HG03571 (cell line): ENCODE data around the gene SLC6A13.
"Not testable (repeated sequence)": the region's sequence is repeated elsewhere in the genome, so short reads cannot be mapped to it uniquely, and the experiment has no call there.

Experiments used
- ATAC-seq: cut with Tn5 transposase; IDR thresholded peaks from one replicate; pipeline ENCODE4 v1.9.1; 2021; ENCODE audit not compliant: unreplicated experiment

Gene SLC6A13

DNA sequence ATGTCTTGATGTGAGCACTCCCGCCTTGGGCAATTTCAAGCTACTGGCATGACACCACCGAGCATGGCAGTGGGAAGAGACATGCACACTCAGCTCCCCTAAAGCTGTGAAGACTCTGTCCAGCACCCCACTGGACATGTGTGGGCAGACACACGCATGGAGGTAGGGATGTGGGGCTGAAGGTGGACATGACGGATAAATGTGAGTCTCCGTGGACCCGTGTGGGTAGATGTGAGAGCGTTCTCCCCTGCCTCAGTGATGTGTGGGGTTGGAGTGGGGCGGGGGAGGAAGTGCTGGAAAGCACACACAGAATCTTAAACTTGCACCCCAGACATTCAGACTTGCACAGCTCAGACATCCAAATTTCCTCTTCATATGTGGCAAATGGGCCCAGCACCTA is 61.3 kb downstream of the SLC6A13 start:
- ATAC-seq, result no peak

DNA sequence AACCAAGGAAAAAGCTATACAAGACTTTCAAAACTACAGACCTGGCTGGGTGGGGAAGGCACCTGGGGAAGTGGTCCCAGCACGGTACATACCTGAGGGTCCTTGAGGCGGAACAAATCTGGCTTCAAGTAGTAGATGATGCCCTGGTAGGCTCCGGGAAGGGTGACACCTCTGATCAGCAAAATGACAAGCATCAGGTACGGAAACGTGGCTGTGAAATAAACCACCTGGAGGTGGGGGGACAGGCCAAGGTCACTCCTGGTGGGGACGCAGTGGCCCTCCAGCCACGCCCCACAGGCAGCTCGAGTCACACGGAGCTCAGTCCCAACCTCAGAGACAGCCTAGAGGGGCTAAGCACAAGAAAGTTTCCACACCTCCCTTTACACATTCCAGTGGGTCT is 63.9 kb downstream of the SLC6A13 start:
- ATAC-seq, result no peak

DNA sequence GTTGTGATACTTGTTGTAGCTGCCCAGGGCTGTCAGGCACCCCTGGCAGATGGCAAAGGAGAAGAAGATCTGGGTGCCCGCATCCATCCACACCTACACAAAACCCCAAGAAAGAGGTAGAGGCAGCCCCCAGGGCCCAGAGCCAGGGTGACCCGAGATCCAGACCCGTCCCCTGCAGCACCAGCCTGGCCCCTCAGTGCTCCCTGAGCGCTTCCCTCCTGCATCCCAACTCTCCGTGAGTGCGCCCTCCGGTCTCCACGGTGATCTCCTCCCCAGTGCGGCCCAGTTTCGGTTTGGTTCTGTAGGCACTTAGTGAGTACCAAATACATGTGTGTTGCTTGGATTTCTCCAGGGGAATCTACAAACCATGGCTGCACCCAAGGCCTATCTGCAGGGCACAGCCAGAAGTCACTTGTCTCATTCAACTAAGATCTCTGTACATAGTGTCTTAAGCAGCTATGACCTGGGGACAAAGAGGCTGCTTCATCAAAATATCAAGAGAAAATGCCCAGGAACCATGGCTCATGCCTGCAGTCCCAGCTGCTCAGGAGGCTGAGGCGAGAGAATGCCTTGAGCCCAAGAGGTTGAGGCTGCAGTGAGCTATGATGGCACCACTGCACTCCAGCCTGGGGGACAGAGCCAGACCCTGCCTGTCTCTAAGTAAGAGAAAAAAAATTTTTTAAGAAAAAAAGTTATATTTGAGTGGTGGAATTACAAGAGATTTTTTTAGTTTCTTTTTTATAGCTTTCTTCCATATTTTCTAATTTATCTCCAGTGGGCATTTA is 64.5 kb downstream of the SLC6A13 start:
- no peak for ATAC-seq

DNA sequence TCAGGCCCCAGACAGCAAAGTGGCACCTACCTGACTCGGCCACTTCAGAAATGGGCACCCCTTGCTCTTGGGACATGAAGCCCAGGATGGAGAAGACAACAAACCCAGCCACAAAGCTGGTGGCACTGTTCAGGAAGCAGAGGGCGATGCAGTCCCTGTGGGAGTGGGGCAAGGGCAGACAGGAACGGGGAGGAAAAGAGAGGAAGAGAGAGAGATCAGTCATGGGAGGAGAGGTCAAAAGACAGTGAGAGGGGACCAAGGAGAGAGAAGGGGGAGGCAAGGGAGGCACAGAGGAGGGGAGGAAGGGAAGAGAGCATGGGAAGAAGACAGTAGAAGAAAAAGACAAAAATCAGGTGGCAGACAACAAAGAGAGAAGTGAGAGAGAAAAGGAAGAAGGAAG is 65.3 kb downstream of the SLC6A13 start:
- ATAC-seq, result no peak

DNA sequence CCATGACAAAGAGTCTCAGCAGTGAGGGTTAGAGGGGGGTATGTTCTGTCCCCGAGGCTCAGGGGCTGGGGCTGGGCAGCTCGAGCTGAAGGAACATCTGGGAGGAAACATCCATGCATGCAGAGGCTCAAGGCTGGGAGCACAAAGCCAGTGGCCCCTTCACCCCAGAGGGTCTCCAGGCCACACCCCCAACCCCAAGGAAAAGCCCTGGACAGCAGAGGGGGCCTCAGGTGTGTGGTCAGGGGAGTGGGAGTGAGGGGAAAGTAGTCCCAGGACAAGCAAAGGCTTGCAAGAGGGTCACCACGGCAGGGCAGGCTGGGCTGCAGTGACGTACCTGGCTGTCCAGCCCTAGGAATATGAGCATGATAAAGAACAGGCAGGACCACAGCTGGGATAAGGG is 66.2 kb downstream of the SLC6A13 start:
- ATAC-seq, result no peak

DNA sequence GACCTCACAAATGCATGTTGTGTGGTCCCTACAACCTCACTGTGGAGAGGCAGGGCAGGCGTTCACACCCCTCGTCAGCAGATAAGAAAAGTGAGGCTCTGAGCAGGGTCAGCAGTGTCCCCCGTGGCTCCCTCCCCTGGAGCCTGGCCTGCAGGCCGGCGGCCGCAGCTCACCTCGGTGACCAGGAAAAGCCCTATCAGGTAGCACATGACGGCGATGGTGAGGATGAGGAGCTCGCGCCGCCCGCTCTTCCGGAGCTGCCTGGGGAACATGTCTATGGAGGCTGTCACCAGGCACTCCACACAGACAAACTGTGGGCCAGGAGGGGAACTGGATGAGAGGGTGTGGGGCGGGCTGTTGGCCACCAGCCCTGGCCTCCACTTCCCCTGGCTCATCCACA is 66.7 kb downstream of the SLC6A13 start:
- ATAC-seq, result no peak

DNA sequence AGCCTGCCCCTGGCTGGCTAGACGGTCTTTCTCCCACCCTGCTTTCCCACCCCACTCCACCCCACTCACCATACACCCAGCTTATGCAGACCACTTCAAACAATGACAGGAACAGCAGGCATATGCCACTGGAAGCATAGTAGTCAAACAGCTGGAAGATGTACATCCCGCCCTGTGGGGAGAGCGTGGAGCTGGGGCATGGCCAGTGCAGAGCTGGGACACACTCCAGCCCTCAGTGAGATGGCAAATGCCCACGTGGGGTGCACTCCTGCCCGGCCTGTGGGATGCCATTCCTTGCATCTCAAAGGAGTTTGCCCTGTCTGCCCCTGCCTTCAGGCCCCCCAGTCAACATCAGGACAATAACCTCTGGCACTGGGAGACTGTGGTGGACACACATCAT is 67.5 kb downstream of the SLC6A13 start:
- no peak for ATAC-seq

DNA sequence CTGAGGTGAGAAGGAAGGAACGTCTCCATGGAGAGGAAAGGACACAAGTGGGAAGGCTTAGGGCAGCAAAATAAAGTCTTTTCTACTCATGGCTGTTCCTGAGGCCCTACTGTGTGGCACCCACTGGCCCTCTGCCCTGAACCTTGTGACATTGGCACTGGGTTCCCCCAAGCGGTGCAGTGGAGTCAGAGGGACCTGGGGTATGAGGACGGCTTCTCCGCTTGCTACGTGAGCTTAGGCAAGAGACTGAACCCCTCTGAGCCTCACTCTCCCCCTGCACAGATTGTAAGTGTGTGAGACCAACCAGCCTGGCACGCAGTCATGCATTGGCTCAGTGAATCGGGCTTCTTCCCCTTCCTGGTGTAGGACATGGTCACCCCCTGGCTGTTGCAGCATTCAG is 68.4 kb downstream of the SLC6A13 start:
- no peak for ATAC-seq

DNA sequence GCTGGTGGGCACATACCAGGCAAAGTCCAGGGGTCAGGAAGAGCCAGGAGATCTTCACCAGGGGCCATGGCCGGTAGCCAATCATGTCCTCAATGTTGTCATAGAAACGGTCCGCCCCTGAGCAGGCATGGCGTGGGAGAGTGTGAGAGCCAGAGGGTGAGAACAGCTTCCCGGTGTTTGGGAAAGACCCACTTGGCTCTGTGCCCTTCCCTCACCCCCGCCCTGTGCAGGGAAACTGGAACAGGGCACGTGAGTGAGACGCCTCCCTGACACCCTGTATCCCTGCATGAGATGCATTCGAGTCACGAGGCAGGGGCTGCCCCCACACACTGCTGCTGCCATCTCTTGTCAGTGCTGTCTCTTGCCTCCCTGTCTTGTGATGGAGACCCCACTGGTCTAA is 69.4 kb downstream of the SLC6A13 start:
- ATAC-seq, result no peak

DNA sequence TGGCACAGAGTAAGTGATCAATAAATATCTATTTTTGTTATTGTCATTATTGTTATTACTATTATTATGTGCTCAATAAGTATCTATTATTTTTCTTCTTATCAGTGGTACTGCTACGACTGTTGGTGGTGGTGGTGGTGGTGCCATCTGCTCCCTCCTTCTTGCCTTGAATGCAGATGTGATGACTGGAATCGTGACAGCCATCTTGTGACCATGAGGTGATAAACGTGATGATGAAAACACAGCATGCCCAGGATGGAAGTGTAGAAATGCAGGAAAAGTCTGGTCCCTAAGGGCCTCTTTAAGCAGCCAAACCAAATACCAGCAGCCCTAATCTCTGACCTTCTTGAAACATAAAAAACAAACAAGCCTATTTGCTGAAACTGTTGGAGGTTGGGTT is 71.1 kb downstream of the SLC6A13 start:
- ATAC-seq, result no peak

DNA sequence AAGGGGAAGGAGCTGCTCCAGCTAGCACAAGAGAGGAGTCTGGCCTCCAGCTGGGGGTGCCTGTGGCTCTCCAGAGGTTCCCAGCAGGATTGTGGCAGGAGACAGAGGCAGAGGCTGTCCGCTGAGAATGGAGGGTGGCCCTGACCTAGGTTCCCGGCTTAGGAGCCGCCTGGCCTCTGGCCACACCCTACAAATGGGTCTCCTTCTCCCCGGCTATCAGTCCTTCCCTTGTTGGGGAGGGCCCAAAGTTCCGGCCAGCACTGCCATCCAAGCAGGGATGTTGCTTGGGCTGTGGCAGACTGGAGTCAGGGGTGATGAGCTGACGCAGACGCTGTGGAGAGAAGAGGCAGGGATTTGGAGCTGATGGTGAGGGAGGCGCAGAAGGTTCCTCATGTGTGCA is 71.8 kb downstream of the SLC6A13 start:
- no peak for ATAC-seq

DNA sequence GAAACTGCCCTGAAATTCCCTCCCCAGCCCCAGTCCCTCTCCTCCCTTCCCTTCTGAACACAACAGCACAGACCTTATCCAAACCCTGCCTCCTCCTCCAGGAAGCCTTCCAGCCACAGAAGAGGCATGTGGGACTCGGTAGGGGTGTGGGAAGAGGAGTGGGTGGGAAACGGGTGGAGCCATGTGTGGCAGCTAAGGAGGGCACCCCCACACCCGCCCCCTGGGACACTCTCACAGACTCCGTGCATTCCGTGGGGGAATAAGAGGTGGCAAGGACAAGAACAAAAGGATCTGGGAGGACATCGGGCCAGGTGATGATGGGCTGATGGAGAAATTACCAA is 73.0 kb downstream of the SLC6A13 start:
- no peak for ATAC-seq

DNA sequence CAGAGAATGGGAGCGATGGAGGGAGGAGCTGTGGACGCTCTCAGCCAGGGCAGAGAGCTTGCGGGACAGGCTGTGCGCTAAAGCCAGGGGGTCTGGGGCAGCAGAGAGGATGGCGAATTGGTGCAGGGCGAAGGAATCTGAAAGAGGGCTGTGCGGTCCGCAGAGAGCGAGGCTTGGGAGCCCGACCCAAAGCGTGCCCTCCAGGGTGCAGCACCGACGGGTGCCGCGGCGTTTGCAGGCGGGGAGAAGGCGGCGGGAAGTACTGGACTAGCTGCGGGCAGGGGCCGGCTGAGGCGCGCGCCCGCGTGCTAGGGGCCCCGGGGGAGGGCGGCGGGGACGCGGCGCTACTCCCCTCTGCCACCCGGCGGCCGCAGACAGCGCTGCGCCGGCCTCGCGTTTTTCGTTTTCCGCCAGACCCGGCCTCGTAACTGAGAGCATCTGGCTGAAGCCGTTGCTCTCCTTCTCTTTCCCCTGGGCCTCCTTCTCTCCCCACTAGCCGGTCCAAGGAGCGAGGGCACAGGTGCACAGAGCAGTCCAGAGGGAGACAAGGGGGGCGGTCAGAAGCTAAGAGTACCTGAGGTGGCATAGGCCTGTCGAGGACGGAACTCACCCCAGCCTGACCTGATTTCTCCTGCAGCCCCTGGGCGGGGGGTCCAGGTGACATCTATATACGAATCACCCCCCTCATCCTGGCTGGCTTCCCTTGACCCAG is 73.6 kb downstream of the SLC6A13 start:
- no peak for ATAC-seq

DNA sequence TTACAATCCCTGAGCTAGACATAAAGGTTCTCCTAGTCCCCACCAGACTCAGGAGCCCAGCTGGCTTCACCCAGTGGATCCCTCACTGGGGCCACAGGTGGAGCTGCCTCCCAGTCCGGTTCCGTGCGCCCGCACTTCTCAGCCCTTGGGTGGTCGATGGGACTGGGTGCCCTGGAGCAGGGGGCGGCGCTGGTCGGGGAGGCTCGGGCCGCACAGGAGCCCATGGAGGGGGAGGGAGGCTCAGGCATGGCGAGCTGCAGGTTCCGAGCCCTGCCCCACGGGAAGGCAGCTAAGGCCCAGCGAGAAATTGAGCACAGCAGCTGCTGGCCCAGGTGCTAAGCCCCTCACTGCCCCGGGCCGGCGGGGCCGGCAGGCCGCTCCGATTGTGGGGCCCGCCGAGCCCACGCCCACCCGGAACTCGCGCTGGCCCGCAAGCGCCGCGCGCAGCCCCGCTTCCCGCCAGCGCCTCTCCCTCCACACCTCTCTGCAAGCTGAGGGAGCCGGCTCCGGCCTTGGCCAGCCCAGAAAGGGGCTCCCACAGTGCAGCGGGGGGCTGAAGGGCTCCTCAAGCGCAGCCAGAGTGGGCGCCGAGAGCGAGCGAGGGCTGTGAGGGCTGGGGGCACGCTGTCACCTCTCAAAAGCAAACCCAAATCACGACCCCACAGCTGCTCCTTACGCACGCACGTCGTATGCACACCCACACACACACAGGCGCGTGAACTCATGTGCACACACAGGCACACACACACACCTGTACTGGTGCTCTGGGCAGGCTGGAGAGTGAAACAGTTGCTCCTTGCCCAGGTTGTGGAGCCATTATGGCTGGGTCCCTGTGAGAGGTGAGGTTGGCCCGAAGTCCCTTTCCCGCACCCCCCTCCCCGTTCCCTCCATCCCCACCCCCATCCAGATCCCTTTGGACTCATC is 74.4 kb downstream of the SLC6A13 start:
- not testable (repeated sequence) for ATAC-seq

DNA sequence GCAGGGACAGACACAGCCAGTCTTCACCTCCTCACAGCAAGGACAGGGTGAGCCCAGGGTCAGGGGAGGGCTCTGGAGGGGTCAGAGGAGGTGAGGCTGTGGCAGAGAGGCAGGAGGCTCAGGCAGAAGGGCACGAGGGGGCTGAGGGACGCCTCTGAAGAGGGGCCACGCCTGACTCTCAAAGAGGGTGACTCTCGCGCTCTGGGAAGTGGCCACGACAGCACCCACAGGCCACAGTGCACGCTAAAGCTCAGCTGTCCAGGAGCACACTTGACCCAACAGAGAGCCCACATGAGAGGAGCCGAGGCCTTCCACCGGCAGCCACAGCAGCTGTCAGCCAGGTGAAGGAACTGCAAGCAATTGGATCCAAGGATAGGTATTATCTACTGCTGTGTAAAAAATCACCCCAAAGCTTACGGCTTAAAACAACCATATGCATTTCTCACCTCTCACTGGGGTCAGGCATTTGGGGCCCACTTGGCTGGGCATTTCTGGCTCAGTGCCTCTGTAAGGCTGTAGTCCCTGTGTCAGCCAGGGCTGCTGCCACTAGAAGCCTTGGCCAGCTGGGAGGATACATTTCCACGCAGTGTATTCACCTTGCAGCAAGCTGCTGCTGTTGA is 76.5 kb downstream of the SLC6A13 start:
- ATAC-seq, result no peak

DNA sequence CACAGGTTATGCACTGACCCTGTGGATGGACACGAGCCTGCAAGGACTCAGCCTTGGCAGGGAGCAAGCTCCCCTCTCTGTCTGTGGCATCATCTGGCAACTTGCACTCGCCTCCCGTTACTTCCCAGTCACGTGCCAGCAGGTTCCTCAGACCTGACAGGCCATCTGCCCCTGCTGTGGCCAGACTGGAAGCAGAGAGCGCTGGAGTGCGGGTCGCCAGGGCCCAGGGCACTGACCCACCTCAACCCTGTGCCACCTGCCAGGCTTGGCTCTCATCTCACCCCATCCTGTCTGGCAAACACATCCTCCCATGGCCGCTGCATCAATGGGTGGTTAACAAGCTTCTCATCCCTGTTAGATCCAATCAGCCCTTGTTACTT is 77.1 kb downstream of the SLC6A13 start:
- ATAC-seq, result no peak

DNA sequence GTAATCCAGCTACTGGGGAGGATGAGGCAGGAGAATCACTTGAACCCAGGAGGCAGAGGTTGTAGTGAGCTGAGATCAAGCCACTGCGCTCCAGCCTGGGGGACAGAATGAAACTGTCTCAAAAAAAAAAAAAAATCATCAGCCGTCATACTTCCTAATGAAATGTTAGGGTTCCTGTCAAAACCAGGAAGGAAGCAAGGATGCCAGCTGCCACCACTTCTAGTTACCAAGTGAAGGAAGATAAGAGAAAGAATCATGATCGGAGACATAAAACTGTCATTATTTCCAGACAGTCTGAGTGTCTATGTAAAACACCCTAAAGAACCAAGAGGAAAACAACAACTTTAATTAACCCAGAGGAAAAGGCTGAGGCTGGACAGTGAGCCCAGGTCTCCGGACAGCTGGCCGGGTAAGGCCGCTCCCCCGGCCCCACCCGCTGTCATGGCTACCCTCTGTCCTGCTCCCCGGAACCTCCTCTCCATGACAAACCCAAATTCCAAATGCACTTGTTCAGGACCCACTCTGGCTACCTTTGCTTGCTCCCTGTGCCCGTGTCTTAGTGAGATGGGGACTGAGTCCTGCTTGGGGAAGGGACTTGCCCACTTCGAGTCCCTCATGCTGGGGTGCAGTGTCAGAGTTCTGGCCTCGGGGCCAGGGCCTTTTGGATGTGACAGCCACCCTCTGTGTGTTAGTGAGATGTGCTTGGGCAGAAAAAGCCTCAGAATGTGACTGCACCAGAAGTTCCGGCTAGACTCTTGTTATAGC is 77.6 kb downstream of the SLC6A13 start:
- ATAC-seq, result no peak

DNA sequence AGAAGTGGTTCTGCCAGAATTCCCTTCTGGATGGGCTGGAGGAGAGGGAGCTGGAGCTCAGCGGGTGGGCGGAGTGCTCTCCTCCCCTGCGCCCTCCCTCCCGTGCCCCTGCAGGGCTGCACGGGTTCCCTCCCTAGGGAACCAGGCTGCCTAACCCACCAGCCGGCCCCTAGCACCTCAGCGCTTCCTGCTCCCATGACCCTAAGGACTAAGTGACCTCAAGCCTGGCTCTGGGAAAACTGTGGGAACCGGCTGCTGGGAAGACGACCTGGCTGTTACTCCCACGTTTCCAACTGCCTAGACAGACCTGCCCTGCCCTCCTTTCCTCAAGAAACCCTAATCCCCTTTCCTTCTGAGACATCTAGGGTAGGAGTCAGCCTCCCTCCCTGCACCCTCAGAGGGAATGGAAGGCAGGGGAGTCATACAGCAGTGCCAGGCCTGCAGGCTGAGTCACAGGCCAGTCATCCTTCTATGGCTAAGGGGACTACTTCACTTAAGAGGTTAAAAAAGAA is 80.2 kb downstream of the SLC6A13 start:
- no peak for ATAC-seq

DNA sequence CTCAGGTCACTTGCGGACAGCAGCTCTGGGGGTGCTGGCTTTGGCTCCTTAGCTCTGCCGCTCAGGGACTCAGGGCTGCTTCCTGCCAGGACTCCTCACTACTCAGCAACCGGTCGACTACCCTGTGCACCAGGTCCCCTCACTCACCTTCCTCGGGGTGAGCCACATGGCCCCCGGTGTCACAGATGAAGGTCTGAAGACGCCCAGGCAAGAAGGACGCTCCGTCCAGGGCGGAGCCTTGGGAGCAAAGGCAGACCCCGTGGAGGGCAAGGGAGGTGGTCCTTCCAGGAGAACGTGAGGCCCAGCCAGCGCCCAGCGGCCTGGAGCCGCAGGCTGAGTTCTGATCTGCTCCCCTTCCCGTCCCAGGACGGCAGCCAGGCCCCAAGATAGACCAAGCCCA is 80.7 kb downstream of the SLC6A13 start:
- ATAC-seq, result no peak

DNA sequence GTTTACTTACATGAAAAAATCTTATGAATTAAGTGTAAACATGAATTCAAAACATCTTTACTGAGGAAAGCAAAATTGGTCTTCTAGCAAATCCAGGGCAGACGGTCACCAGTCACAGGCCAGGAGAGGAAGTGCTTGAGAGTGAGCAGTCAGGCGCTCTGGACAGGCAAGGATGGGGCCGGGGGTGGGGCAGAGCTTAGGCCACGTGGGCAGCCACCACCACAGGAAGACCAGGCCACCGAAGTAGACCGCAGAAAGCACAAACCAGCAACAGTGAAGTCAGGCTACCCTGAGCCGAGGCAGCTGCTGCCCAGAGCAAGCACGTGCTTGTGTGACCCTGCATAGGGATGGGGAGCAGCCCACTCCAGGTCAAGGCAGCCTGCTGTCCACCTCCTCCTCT is 82.2 kb downstream of the SLC6A13 start:
- no peak for ATAC-seq
